PC-9 (cell line): ENCODE data around the gene IL17D. TPM values are rescaled to one million over a fixed set of nuclear protein-coding genes. Genes with fewer than 3 reads are reported as not detected.

Experiments used
- BruUV-seq: library from RNA; stranded (reverse); fragments of 400-500 nt; replicated peaks from 2 replicates; lab custom pipeline; 2021; lab: Mats Ljungman, UMichigan
- CTCF ChIA-PET: fragments of 300-600 bp; sonication (Branson Sonifier 250); formaldehyde crosslinking; loops from one replicate; lab custom pipeline; 2022; ENCODE audit warnings: antibody characterized with exemption; lab: Charles Lee
- POLR2A ChIA-PET: fragments of 300-600 bp; sonication (Branson Sonifier 250); formaldehyde crosslinking; loops from one replicate; lab custom pipeline; 2022; ENCODE audit warnings: antibody characterized with exemption; ENCODE audit not compliant: unreplicated experiment; lab: Charles Lee
- DNase-seq, 2 experiments: peaks; one replicate each; pipeline versions ENCODE4 v3.0.0 to v3.0.0-alpha.2; 2015 to 2022; ENCODE audit warnings: mixed read lengths in 1 of 2
- H2AFZ ChIP-seq: fragments of 200-600 bp; sonication (generic); 2 replicates; pipeline ENCODE4 v1.8.1; 2017; ENCODE audit warnings: antibody characterized with exemption
- H3F3A ChIP-seq: fragments of 200-600 bp; sonication (generic); 2 replicates; pipeline ENCODE4 v1.8.1; 2017; ENCODE audit warnings: antibody characterized with exemption, mild to moderate bottlenecking, low read depth; ENCODE audit not compliant: insufficient read depth
- H3K27ac ChIP-seq: fragments of 200-600 bp; sonication (generic); 2 replicates; pipeline ENCODE4 v1.6.1; 2016; ENCODE audit warnings: mixed run types
- H3K27me3 ChIP-seq: fragments of 200-600 bp; sonication (generic); 2 replicates; pipeline ENCODE4 v1.6.1; 2016; ENCODE audit warnings: low read depth, mixed run types; ENCODE audit not compliant: insufficient read depth
- H3K36me3 ChIP-seq: fragments of 200-600 bp; sonication (generic); 2 replicates; pipeline ENCODE4 v1.6.1; 2016; ENCODE audit warnings: low read depth, mixed run types
- H3K4me1 ChIP-seq: fragments of 200-600 bp; sonication (generic); replicated peaks from 2 replicates; pipeline ENCODE4 v1.6.1; 2016; ENCODE audit warnings: mixed run types; ENCODE audit not compliant: insufficient read depth
- H3K4me2 ChIP-seq: fragments of 200-600 bp; sonication (generic); 2 replicates; pipeline ENCODE4 v1.6.1; 2017; ENCODE audit warnings: mixed run types
- H3K4me3 ChIP-seq: fragments of 200-600 bp; sonication (generic); 2 replicates; pipeline ENCODE4 v1.6.1; 2016; ENCODE audit warnings: mixed run types
- H3K79me2 ChIP-seq: fragments of 200-600 bp; sonication (generic); 2 replicates; pipeline ENCODE4 v1.6.1; 2017; ENCODE audit warnings: low read depth, mixed run types
- H3K9me2 ChIP-seq: fragments of 200-600 bp; sonication (generic); 2 replicates; pipeline ENCODE4 v1.8.1; 2017; ENCODE audit warnings: mild to moderate bottlenecking; ENCODE audit not compliant: insufficient read depth
- H3K9me3 ChIP-seq: fragments of 200-600 bp; sonication (generic); 2 replicates; pipeline ENCODE4 v1.8.1; 2016; ENCODE audit warnings: low read depth; ENCODE audit not compliant: insufficient read depth
- H4K20me1 ChIP-seq: fragments of 200-600 bp; sonication (generic); 2 replicates; pipeline ENCODE4 v1.8.1; 2017; ENCODE audit not compliant: insufficient read depth
- CTCF ChIP-seq: fragments of 200-600 bp; sonication (generic); conservative IDR thresholded peaks from 2 replicates; pipeline ENCODE4 v1.6.1; 2017; ENCODE audit warnings: mixed run types, antibody characterized with exemption, mild to moderate bottlenecking, moderate library complexity
- EZH2 ChIP-seq: fragments of 200-600 bp; sonication (generic); IDR thresholded peaks from 2 replicates; pipeline ENCODE4 v1.8.0; 2017; ENCODE audit warnings: antibody characterized with exemption, low read depth
- intact Hi-C: fragments of 100-400 bp; cut with micrococcal nuclease; formaldehyde crosslinking; loops from one replicate; pipeline ENCODE4 v1.10.0; 2022; ENCODE audit not compliant: unreplicated experiment
- total RNA-seq: library from RNA; stranded (reverse); gene quantifications from 2 replicates; pipeline ENCODE4 v1.2.3, GENCODE V29; 2021

The IL17D gene
- total RNA-seq, 1 experiment from 2014 or later, result 0.37 TPM

DNA sequence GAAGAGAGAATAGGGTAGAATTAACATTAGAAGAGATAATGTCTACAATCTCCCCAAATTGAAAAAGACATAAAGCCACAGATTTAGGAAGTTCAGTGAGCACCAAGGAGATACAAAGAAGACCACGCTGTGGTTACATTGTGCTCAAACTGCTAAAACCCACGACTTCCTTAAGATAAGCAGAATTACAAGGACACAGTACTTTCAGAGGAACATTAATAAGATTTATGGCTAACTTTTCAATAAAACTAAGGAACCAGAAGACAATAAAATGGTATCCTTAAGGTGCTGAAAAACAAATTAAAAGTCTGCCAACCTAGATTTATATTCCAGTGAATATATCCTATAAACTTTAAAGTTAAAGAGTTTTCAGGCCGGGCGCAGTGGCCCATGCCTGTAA is 7.4 kb upstream of the IL17D start:
- no peak for TF ChIP-seq CTCF
- no peak for TF ChIP-seq EZH2
- DNase-seq, result no peak
- Histone ChIP-seq H3K79me2 (no peaks in the 10 kb centered on the region), H3K4me2 (no peak overlapping the region), H3K27me3 (no peaks in the 10 kb centered on the region), H3K27ac (no peak overlapping the region), H3K9me3 (no peaks in the 10 kb centered on the region), H4K20me1 (no peaks in the 10 kb centered on the region), H3K4me1 (no peaks in the 10 kb centered on the region), H3K4me3 (no peak overlapping the region), H3K9me2 (no peaks in the 10 kb centered on the region), H3K36me3 (no peaks in the 10 kb centered on the region), H2AFZ (no peak overlapping the region), H3F3A (no peaks in the 10 kb centered on the region)
- ChIA-PET CTCF (no interaction called here), POLR2A (no interaction called here)
- BruUV-seq, result no TSS peak
- intact Hi-C loops, result no loop called here

GRCh38 chr13:20699715-20700114 is 3.8 kb upstream of the IL17D start:
- POLR2A ChIA-PET, result no interaction called here
- H3K36me3 ChIP-seq, result no peaks in the 10 kb centered on the region
- no peaks in the 10 kb centered on the region for H3K27me3 ChIP-seq
- peaks cover 4% of the 10 kb centered on the region; the same call in 1 of the 2 replicates for H3F3A ChIP-seq
- TF ChIP-seq EZH2, result no peak
- no peak for TF ChIP-seq CTCF
- H3K4me2 ChIP-seq, result no peak overlapping the region
- H3K27ac ChIP-seq, result no peak overlapping the region
- H3K4me3 ChIP-seq, result no peak overlapping the region
- BruUV-seq, result no TSS peak
- 0 out of 2 replicates have a peak, but pooled peaks cover 6% of the 10 kb centered on the region for H3K79me2 ChIP-seq
- H3K9me2 ChIP-seq, result no peaks in the 10 kb centered on the region
- intact Hi-C loops, result loop anchor here (5.0 kb wide), 1 partner anchor 598 kb away; no protein-coding TSS in a partner anchor
- H3K4me1 ChIP-seq, result peaks cover 14% of the 10 kb centered on the region
- CTCF ChIA-PET, result no interaction called here
- no peak overlapping the region for H2AFZ ChIP-seq
- no peaks in the 10 kb centered on the region for H3K9me3 ChIP-seq
- no peaks in the 10 kb centered on the region for H4K20me1 ChIP-seq
- DNase-seq, result no peak

GRCh38 chr13:20700288-20700687 is 3.2 kb upstream of the IL17D start:
- Histone ChIP-seq H3K36me3 (no peaks in the 10 kb centered on the region), H3K4me1 (peaks cover 14% of the 10 kb centered on the region), H2AFZ (no peak overlapping the region), H3K4me2 (no peak overlapping the region), H3K27ac (no peak overlapping the region), H3K9me2 (no peaks in the 10 kb centered on the region), H4K20me1 (no peaks in the 10 kb centered on the region), H3F3A (peaks cover 4% of the 10 kb centered on the region; the same call in 1 of the 2 replicates), H3K9me3 (no peaks in the 10 kb centered on the region), H3K27me3 (no peaks in the 10 kb centered on the region), H3K79me2 (0 out of 2 replicates have a peak, but pooled peaks cover 6% of the 10 kb centered on the region), H3K4me3 (no peak overlapping the region)
- no peak for DNase-seq
- intact Hi-C loops, result loop anchor here (5.0 kb wide), 1 partner anchor 597 kb away; no protein-coding TSS in a partner anchor
- BruUV-seq, result no TSS peak
- CTCF ChIA-PET, result no interaction called here
- TF ChIP-seq CTCF (no peak), EZH2 (no peak)
- POLR2A ChIA-PET, result no interaction called here
